GM19193 (cell line): ENCODE results near the gene RFX5.

Experiments used
- POLR2A ChIP-seq: IDR thresholded peaks from 4 replicates; pipeline ENCODE4 v1.6.1; 2011; ENCODE audit not compliant: insufficient read depth, insufficient read length; ENCODE audit errors: extremely low read depth

The RFX5 gene

GRCh38 chr1:151346769-151347522, at the start of gene RFX5:
Gene RFX5, minus strand, starts transcription at chr1:151347252. Its CDS starts 932 bp downstream, at chr1:151346320.
- TF ChIP-seq POLR2A: peak; percentile 80

- no peak for TF ChIP-seq POLR2A
Measured at GRCh38 chr1:151393583-151393982, 46.5 kb upstream of the RFX5 start.

GRCh38 chr1:151391079-151391563, 44.1 kb upstream of the RFX5 start:
- TF ChIP-seq POLR2A: no peak

- TF ChIP-seq POLR2A: no peak
Measured at GRCh38 chr1:151386002-151386401, 39.0 kb upstream of the RFX5 start.

GRCh38 chr1:151384584-151384983, 37.5 kb upstream of the RFX5 start:
- no peak for TF ChIP-seq POLR2A

GRCh38 chr1:151377150-151377884, 30.3 kb upstream of the RFX5 start:
- TF ChIP-seq POLR2A: no peak

GRCh38 chr1:151373196-151373595, 26.1 kb upstream of the RFX5 start:
- no peak for TF ChIP-seq POLR2A

GRCh38 chr1:151372058-151372934, 25.2 kb upstream of the RFX5 start, which contains the start of gene SELENBP1:
Gene SELENBP1, minus strand, starts transcription at chr1:151372705. Its CDS starts 64 bp downstream, at chr1:151372641.
- TF ChIP-seq POLR2A: no peak

GRCh38 chr1:151371370-151372057, 24.5 kb upstream of the RFX5 start:
- TF ChIP-seq POLR2A: no peak

- TF ChIP-seq POLR2A: no peak
Measured at GRCh38 chr1:151370211-151370911, 23.3 kb upstream of the RFX5 start.

- TF ChIP-seq POLR2A: no peak
Measured at GRCh38 chr1:151369621-151370048, 22.6 kb upstream of the RFX5 start.

GRCh38 chr1:151369302-151369610, 22.2 kb upstream of the RFX5 start:
- TF ChIP-seq POLR2A: no peak

GRCh38 chr1:151368393-151369301, 21.6 kb upstream of the RFX5 start:
- no peak for TF ChIP-seq POLR2A
